Measurements from ENCODE around the gene BCR. TPM values are rescaled to one million over a fixed set of nuclear protein-coding genes. Genes with fewer than 3 reads are reported as not detected.

BCR gene
- polyA plus RNA-seq, 6 donors from 2014 or later, result 2.6 to 12.1 (median 4.0) TPM; not detected in 1

- peak overlapping the region; percentile 34 to 98 (median 96) for H3K27ac Mint-ChIP-seq
- DNase-seq (no peak), ATAC-seq (ENCODE audit: low read depth in 2 of 2) (no peak)
- peaks cover 0 to 3% (median 0%) of the 10 kb centered on the region in 3 donors for H3K27me3 Mint-ChIP-seq
- H3K9me3 Mint-ChIP-seq, result no peaks in the 10 kb centered on the region
- no peaks in the 10 kb centered on the region for H3K36me3 Mint-ChIP-seq
- peaks cover 25 to 63% (median 40%) of the 10 kb centered on the region in 3 donors for H3K4me1 Mint-ChIP-seq
- H3K4me3 Mint-ChIP-seq, result peak overlapping the region; percentile 10 to 89 (median 72)
Measured at GRCh38 chr22:23144432-23144831, 35.9 kb upstream of the BCR start.

- no peaks in the 10 kb centered on the region for H3K36me3 Mint-ChIP-seq
- ATAC-seq (ENCODE audit: low read depth in 2 of 2) (peak; percentile 54 to 57), DNase-seq (peak; percentile 91)
- peak within 1 kb of the TSS; percentile 91 to 98 (median 96) for H3K27ac Mint-ChIP-seq
- peak within 1 kb of the TSS; percentile 56 to 89 (median 82) for H3K4me3 Mint-ChIP-seq
- H3K27me3 Mint-ChIP-seq, result peaks cover 0 to 3% (median 0%) of the 10 kb centered on the region in 3 donors
- no peaks in the 10 kb centered on the region for H3K9me3 Mint-ChIP-seq
- peaks cover 30 to 63% (median 40%) of the 10 kb centered on the region in 3 donors for H3K4me1 Mint-ChIP-seq
Measured at GRCh38 chr22:23144932-23145877, 35.1 kb upstream of the BCR start, which contains the start of gene RAB36. Gene RAB36, plus strand, starts transcription at chr22:23145477. Its CDS starts 1,140 bp downstream, at chr22:23146617.

GRCh38 chr22:23145878-23146470 lies 34.3 kb upstream of the BCR start:
- H3K4me1 Mint-ChIP-seq, result peaks cover 34 to 61% (median 40%) of the 10 kb centered on the region in 3 donors
- peak overlapping the region in 5 of 6 donors; percentile 66 to 98 (median 91) for H3K27ac Mint-ChIP-seq
- no peak for ATAC-seq (ENCODE audit: low read depth in 2 of 2)
- no peak for DNase-seq
- H3K27me3 Mint-ChIP-seq, result peaks cover 0 to 3% (median 0%) of the 10 kb centered on the region in 3 donors
- H3K9me3 Mint-ChIP-seq, result no peaks in the 10 kb centered on the region
- peak overlapping the region in 7 of 8 donors; percentile 42 to 89 (median 76) for H3K4me3 Mint-ChIP-seq
- no peaks in the 10 kb centered on the region for H3K36me3 Mint-ChIP-seq

GRCh38 chr22:23146478-23147205 lies 33.7 kb upstream of the BCR start:
- Mint-ChIP-seq H3K36me3 (no peaks in the 10 kb centered on the region), H3K4me1 (peaks cover 31 to 54% (median 35%) of the 10 kb centered on the region in 3 donors), H3K9me3 (no peaks in the 10 kb centered on the region), H3K27ac (peak overlapping the region in 5 of 6 donors; percentile 59 to 93 (median 84)), H3K27me3 (peaks cover 0 to 3% (median 0%) of the 10 kb centered on the region in 3 donors), H3K4me3 (peak overlapping the region in 6 of 8 donors; percentile 16 to 76 (median 41))
- ATAC-seq (ENCODE audit: low read depth in 2 of 2) (no peak), DNase-seq (no peak)

- DNase-seq (no peak), ATAC-seq (ENCODE audit: low read depth in 2 of 2) (no peak)
- H3K9me3 Mint-ChIP-seq, result no peaks in the 10 kb centered on the region
- peak overlapping the region in 3 of 6 donors; percentile 0 to 90 (median 44) for H3K27ac Mint-ChIP-seq
- no peak overlapping the region for H3K4me3 Mint-ChIP-seq
- peaks cover 27 to 52% (median 28%) of the 10 kb centered on the region in 3 donors for H3K4me1 Mint-ChIP-seq
- no peaks in the 10 kb centered on the region for H3K27me3 Mint-ChIP-seq
- H3K36me3 Mint-ChIP-seq, result no peaks in the 10 kb centered on the region
Measured at GRCh38 chr22:23147617-23148387, 32.5 kb upstream of the BCR start.

- peak overlapping the region in 1 of 8 donors; percentile 55 for H3K4me3 Mint-ChIP-seq
- no peaks in the 10 kb centered on the region for H3K36me3 Mint-ChIP-seq
- H3K9me3 Mint-ChIP-seq, result no peaks in the 10 kb centered on the region
- no peak for DNase-seq
- no peak for ATAC-seq (ENCODE audit: low read depth in 2 of 2)
- peak overlapping the region in 3 of 6 donors; percentile 33 to 56 (median 50) for H3K27ac Mint-ChIP-seq
- H3K4me1 Mint-ChIP-seq, result peaks cover 26 to 52% (median 27%) of the 10 kb centered on the region in 3 donors
- no peaks in the 10 kb centered on the region for H3K27me3 Mint-ChIP-seq
Measured at GRCh38 chr22:23149743-23150238, 30.5 kb upstream of the BCR start.

- ATAC-seq (ENCODE audit: low read depth in 2 of 2) (no peak), DNase-seq (no peak)
- no peaks in the 10 kb centered on the region for H3K9me3 Mint-ChIP-seq
- no peaks in the 10 kb centered on the region for H3K27me3 Mint-ChIP-seq
- H3K27ac Mint-ChIP-seq, result peak overlapping the region in 4 of 6 donors; percentile 67 to 84 (median 79)
- H3K36me3 Mint-ChIP-seq, result no peaks in the 10 kb centered on the region
- H3K4me1 Mint-ChIP-seq, result peaks cover 18 to 44% (median 26%) of the 10 kb centered on the region in 3 donors
- H3K4me3 Mint-ChIP-seq, result peak overlapping the region in 3 of 8 donors; percentile 28 to 67 (median 61)
Measured at GRCh38 chr22:23150762-23151161, 29.5 kb upstream of the BCR start.

- DNase-seq, result no peak
- ATAC-seq (ENCODE audit: low read depth in 2 of 2), result no peak
- no peaks in the 10 kb centered on the region for H3K27me3 Mint-ChIP-seq
- no peaks in the 10 kb centered on the region for H3K36me3 Mint-ChIP-seq
- peaks cover 21 to 38% (median 26%) of the 10 kb centered on the region in 3 donors for H3K4me1 Mint-ChIP-seq
- no peak overlapping the region for H3K4me3 Mint-ChIP-seq
- no peaks in the 10 kb centered on the region for H3K9me3 Mint-ChIP-seq
- H3K27ac Mint-ChIP-seq, result peak overlapping the region in 2 of 6 donors; percentile 78 to 82
Measured at GRCh38 chr22:23151827-23152226, 28.5 kb upstream of the BCR start.

GRCh38 chr22:23152238-23153114 lies 27.8 kb upstream of the BCR start:
- ATAC-seq (ENCODE audit: low read depth in 2 of 2) (peak; percentile 63 to 71), DNase-seq (peak; percentile 37)
- H3K4me3 Mint-ChIP-seq, result peak overlapping the region; percentile 54 to 90 (median 74)
- peaks cover 23 to 38% (median 26%) of the 10 kb centered on the region in 3 donors for H3K4me1 Mint-ChIP-seq
- peak overlapping the region; percentile 66 to 97 (median 88) for H3K27ac Mint-ChIP-seq
- H3K9me3 Mint-ChIP-seq, result no peaks in the 10 kb centered on the region
- no peaks in the 10 kb centered on the region for H3K27me3 Mint-ChIP-seq
- H3K36me3 Mint-ChIP-seq, result no peaks in the 10 kb centered on the region

- DNase-seq (no peak), ATAC-seq (ENCODE audit: low read depth in 2 of 2) (no peak)
- H3K27me3 Mint-ChIP-seq, result no peaks in the 10 kb centered on the region
- no peaks in the 10 kb centered on the region for H3K36me3 Mint-ChIP-seq
- H3K4me1 Mint-ChIP-seq, result peaks cover 23 to 35% (median 26%) of the 10 kb centered on the region in 3 donors
- H3K9me3 Mint-ChIP-seq, result no peaks in the 10 kb centered on the region
- H3K4me3 Mint-ChIP-seq, result peak overlapping the region in 2 of 8 donors; percentile 59 to 72
- H3K27ac Mint-ChIP-seq, result peak overlapping the region in 5 of 6 donors; percentile 53 to 82 (median 64)
Measured at GRCh38 chr22:23153994-23154393, 26.3 kb upstream of the BCR start.

GRCh38 chr22:23154461-23154860 lies 25.8 kb upstream of the BCR start:
- no peaks in the 10 kb centered on the region for H3K36me3 Mint-ChIP-seq

More at GRCh38 chr22:23154461-23154860, 25.8 kb upstream of the BCR start:
- Mint-ChIP-seq H3K27ac (peak overlapping the region in 4 of 6 donors; percentile 15 to 82 (median 69)), H3K4me1 (peaks cover 23 to 35% (median 26%) of the 10 kb centered on the region in 3 donors), H3K9me3 (no peaks in the 10 kb centered on the region), H3K27me3 (no peaks in the 10 kb centered on the region), H3K4me3 (peak overlapping the region in 2 of 8 donors; percentile 56 to 72)
- ATAC-seq (ENCODE audit: low read depth in 2 of 2) (no peak), DNase-seq (no peak)
